Measurements from ENCODE around the gene ENPP4. TPM values are rescaled to one million over a fixed set of nuclear protein-coding genes. Genes with fewer than 3 reads are reported as not detected.

Gene ENPP4
- polyA plus RNA-seq, 1 donor from 2014 or later, result 24.0 TPM

GRCh38 chr6:46170357-46171289 is 40.8 kb downstream of the ENPP4 start, which contains the start of gene ENPP5:
ENPP5 (minus strand) TSS chr6:46170980; CDS start chr6:46168262, 2,718 bp downstream.
- Histone ChIP-seq H3K27me3 (ENCODE audit: insufficient read depth, low read depth, low read length) (peaks cover 9% of the 10 kb centered on the region), H3K4me3 (ENCODE audit: low read length) (peak within 1 kb of the TSS; percentile 90), H3F3A (ENCODE audit: insufficient read depth, low read length, poor library complexity, severe bottlenecking) (no peaks in the 10 kb centered on the region), H3K79me2 (replicated peaks; ENCODE audit: insufficient read depth, low read length) (no peaks in the 10 kb centered on the region), H4K20me1 (ENCODE audit: insufficient read depth) (no peaks in the 10 kb centered on the region), H3K9me3 (ENCODE audit: low read length) (no peaks in the 10 kb centered on the region), H3K9me2 (ENCODE audit: insufficient read depth, low read length) (no peaks in the 10 kb centered on the region), H3K36me3 (ENCODE audit: insufficient read depth, low read length) (no peaks in the 10 kb centered on the region), H3K27ac (ENCODE audit: low read length) (no peak within 1 kb of the TSS), H2AFZ (ENCODE audit: low read depth, low read length) (peak within 1 kb of the TSS; percentile 59), H3K9ac (ENCODE audit: low read length) (peak within 1 kb of the TSS; percentile 59), H3K4me2 (ENCODE audit: low read length) (peak within 1 kb of the TSS; percentile 83)
- no peak for TF ChIP-seq EZH2 (IDR thresholded peaks at IDR 0.05; ENCODE audit: borderline replicate concordance, insufficient read depth, low read length, poor library complexity, severe bottlenecking)
- TF ChIP-seq CTCF (IDR thresholded peaks at IDR 0.05; ENCODE audit: poor library complexity, severe bottlenecking), result no peak
- no peak for TF ChIP-seq EP300 (conservative IDR thresholded peaks at IDR 0.05; ENCODE audit: poor library complexity, severe bottlenecking)
- no peak for TF ChIP-seq TAF1 (IDR thresholded peaks at IDR 0.05; ENCODE audit: low read depth)
- TF ChIP-seq REST (IDR thresholded peaks at IDR 0.05; ENCODE audit: borderline replicate concordance), result peak; percentile 9
- TF ChIP-seq RAD21 (conservative IDR thresholded peaks at IDR 0.05), result peak; percentile 19
- TF ChIP-seq POLR2AphosphoS5 (IDR thresholded peaks at IDR 0.05), result no peak
- peak; percentile 33 for TF ChIP-seq SMC3 (conservative IDR thresholded peaks at IDR 0.05; ENCODE audit: poor library complexity)
- TF ChIP-seq MXI1 (conservative IDR thresholded peaks at IDR 0.05; ENCODE audit: poor library complexity, severe bottlenecking), result peak; percentile 47

- H3K27ac ChIP-seq (ENCODE audit: low read length), result no peak overlapping the region
- TF ChIP-seq SMC3 (conservative IDR thresholded peaks at IDR 0.05; ENCODE audit: poor library complexity), result no peak
- TF ChIP-seq TAF1 (IDR thresholded peaks at IDR 0.05; ENCODE audit: low read depth), result no peak
- no peak for TF ChIP-seq POLR2AphosphoS5 (IDR thresholded peaks at IDR 0.05)
- no peak for TF ChIP-seq CTCF (IDR thresholded peaks at IDR 0.05; ENCODE audit: poor library complexity, severe bottlenecking)
- TF ChIP-seq RAD21 (conservative IDR thresholded peaks at IDR 0.05), result no peak
- TF ChIP-seq MXI1 (conservative IDR thresholded peaks at IDR 0.05; ENCODE audit: poor library complexity, severe bottlenecking), result no peak
- no peak for TF ChIP-seq REST (IDR thresholded peaks at IDR 0.05; ENCODE audit: borderline replicate concordance)
- H3K36me3 ChIP-seq (ENCODE audit: insufficient read depth, low read length), result no peaks in the 10 kb centered on the region
- H3K4me3 ChIP-seq (ENCODE audit: low read length), result no peak overlapping the region
- no peaks in the 10 kb centered on the region for H3K9me2 ChIP-seq (ENCODE audit: insufficient read depth, low read length)
- H4K20me1 ChIP-seq (ENCODE audit: insufficient read depth), result no peaks in the 10 kb centered on the region
- H3K27me3 ChIP-seq (ENCODE audit: insufficient read depth, low read depth, low read length), result peaks cover 9% of the 10 kb centered on the region
- no peaks in the 10 kb centered on the region for H3F3A ChIP-seq (ENCODE audit: insufficient read depth, low read length, poor library complexity, severe bottlenecking)
- H3K79me2 ChIP-seq (replicated peaks; ENCODE audit: insufficient read depth, low read length), result no peaks in the 10 kb centered on the region
- no peaks in the 10 kb centered on the region for H3K9me3 ChIP-seq (ENCODE audit: low read length)
- no peak overlapping the region for H3K9ac ChIP-seq (ENCODE audit: low read length)
- no peak overlapping the region for H3K4me2 ChIP-seq (ENCODE audit: low read length)
- H2AFZ ChIP-seq (ENCODE audit: low read depth, low read length), result no peak overlapping the region
These were observed 42.4 kb downstream of the ENPP4 start for GRCh38 chr6:46172176-46172575.

All from neural cell (in vitro differentiated cells).